Hepatocyte (in vitro differentiated cells): ENCODE results near the gene PRKCZ.

Experiments used
- EZH2 ChIP-seq: fragments of 200-600 bp; sonication (generic); IDR thresholded peaks from 2 replicates; pipeline ENCODE4 v1.6.1; 2016; ENCODE audit warnings: antibody characterized with exemption, mild to moderate bottlenecking, borderline replicate concordance
- EZH2phosphoT487 ChIP-seq: fragments of 200-600 bp; sonication (generic); IDR thresholded peaks from one replicate; pipeline ENCODE4 v1.6.1; 2018; ENCODE audit warnings: antibody characterized with exemption, mild to moderate bottlenecking, low read depth, moderate library complexity; ENCODE audit not compliant: unreplicated experiment, severe bottlenecking
- TF ChIP-seq, protein P1 (sequence below): fragments of 200-600 bp; sonication (generic); IDR thresholded peaks from 2 replicates; pipeline ENCODE4 v1.5.1; 2016; ENCODE audit warnings: antibody characterized with exemption, mild to moderate bottlenecking; ENCODE audit not compliant: poor library complexity

DNA sequence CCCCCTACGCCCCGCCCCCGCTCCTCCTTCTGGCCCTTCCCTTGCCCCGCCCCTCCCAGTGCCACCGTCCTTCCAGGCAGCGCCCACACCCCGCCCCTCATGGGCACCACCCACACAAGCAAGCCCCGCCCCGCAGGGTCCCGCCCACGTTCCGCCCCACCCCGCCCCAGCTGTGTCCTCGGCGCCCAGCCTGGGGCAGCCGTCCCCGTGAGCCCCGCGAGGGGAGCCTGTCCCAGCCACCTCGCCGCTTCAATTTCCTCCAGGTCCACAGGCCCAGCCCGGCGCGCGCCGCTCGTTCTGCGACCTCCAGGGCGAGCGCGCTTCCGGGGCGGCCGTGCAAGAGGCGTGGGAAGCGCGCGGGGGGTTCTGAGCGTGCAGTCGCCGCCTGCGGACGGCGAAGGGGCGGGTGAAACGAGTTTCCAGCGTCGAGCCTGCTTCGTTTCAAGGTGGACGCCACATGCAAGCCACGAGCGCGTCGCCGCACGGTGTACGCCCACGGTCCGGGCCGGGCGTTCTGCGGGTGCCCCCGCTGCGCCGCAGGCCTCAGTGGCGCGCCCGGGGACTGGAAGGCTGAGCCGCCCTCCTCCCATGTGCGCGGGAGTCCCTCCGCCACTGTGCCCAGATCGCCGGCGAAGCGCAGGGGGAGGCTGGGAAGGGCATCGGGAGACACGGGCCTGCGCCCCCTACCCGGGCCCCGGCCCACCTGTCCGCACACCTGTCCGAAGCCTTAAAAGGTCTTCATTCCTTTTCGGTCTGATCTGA, 155.2 kb downstream of the PRKCZ start:
- TF ChIP-seq, protein P1, sequence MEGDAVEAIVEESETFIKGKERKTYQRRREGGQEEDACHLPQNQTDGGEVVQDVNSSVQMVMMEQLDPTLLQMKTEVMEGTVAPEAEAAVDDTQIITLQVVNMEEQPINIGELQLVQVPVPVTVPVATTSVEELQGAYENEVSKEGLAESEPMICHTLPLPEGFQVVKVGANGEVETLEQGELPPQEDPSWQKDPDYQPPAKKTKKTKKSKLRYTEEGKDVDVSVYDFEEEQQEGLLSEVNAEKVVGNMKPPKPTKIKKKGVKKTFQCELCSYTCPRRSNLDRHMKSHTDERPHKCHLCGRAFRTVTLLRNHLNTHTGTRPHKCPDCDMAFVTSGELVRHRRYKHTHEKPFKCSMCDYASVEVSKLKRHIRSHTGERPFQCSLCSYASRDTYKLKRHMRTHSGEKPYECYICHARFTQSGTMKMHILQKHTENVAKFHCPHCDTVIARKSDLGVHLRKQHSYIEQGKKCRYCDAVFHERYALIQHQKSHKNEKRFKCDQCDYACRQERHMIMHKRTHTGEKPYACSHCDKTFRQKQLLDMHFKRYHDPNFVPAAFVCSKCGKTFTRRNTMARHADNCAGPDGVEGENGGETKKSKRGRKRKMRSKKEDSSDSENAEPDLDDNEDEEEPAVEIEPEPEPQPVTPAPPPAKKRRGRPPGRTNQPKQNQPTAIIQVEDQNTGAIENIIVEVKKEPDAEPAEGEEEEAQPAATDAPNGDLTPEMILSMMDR, result no peak
- no peak for TF ChIP-seq EZH2
- TF ChIP-seq EZH2phosphoT487, result no peak
